Measurements from ENCODE around the gene INAFM1. TPM values are rescaled to one million over a fixed set of nuclear protein-coding genes. Genes with fewer than 3 reads are reported as not detected.

The INAFM1 gene
- 1 to 10 TPM in 4 of 5 donors, not detected in 1; 1.8 to 7.7 (median 4.5) TPM for total RNA-seq
- 10 to 100 TPM; 14.1 to 48.0 (median 18.7) TPM for polyA plus RNA-seq
- long read RNA-seq, donor 1, transcript INAFM1-201 (1 exons, 1,255 nt) = major isoform, 5 of 5 reads
- long read RNA-seq, donor 1, partial matches to known transcripts = 0 of 5 reads
- long read RNA-seq, donor 1, other reads (novel, unspliced or antisense) = 0 of 5 reads
- long read RNA-seq, donor 2, transcript INAFM1-201 (1 exons, 1,255 nt) = major isoform, 11 of 11 reads
- long read RNA-seq, donor 2, partial matches to known transcripts = 0 of 11 reads
- long read RNA-seq, donor 2, other reads (novel, unspliced or antisense) = 0 of 11 reads
- long read RNA-seq, donor 3, partial matches to known transcripts = 0 of 2 reads
- long read RNA-seq, donor 3, other reads (novel, unspliced or antisense) = 0 of 2 reads
- long read RNA-seq, donor 4, partial matches to known transcripts = 0 of 1 reads
- long read RNA-seq, donor 4, other reads (novel, unspliced or antisense) = 0 of 1 reads
- long read RNA-seq, donor 5, transcript INAFM1-201 (1 exons, 1,255 nt) = major isoform, 6 of 6 reads
- long read RNA-seq, donor 5, partial matches to known transcripts = 0 of 6 reads
- long read RNA-seq, donor 5, other reads (novel, unspliced or antisense) = 0 of 6 reads
- long read RNA-seq, donor 6, transcript INAFM1-201 (1 exons, 1,255 nt) = major isoform, 19 of 24 reads
- long read RNA-seq, donor 6, partial matches to known transcripts = 0 of 24 reads
- long read RNA-seq, donor 6, other reads (novel, unspliced or antisense) = 5 of 24 reads
- long read RNA-seq, donor 7, transcript INAFM1-201 (1 exons, 1,255 nt) = major isoform, 11 of 11 reads
- long read RNA-seq, donor 7, partial matches to known transcripts = 0 of 11 reads
- long read RNA-seq, donor 7, other reads (novel, unspliced or antisense) = 0 of 11 reads
- long read RNA-seq, donor 8, transcript INAFM1-201 (1 exons, 1,255 nt) = major isoform, 6 of 6 reads
- long read RNA-seq, donor 8, partial matches to known transcripts = 0 of 6 reads
- long read RNA-seq, donor 8, other reads (novel, unspliced or antisense) = 0 of 6 reads
- long read RNA-seq, donor 9, transcript INAFM1-201 (1 exons, 1,255 nt) = major isoform, 10 of 10 reads
- long read RNA-seq, donor 9, partial matches to known transcripts = 0 of 10 reads
- long read RNA-seq, donor 9, other reads (novel, unspliced or antisense) = 0 of 10 reads
- long read RNA-seq, donor 10, partial matches to known transcripts = 0 of 1 reads
- long read RNA-seq, donor 10, other reads (novel, unspliced or antisense) = 0 of 1 reads

GRCh38 chr19:47274071-47274890 is at the start of gene INAFM1:
INAFM1 (plus strand) TSS chr19:47274885; CDS start chr19:47274920, 35 bp downstream.
- Histone ChIP-seq H3K27me3 (no peaks in the 10 kb centered on the region), H3K9me3 (no peaks in the 10 kb centered on the region), H3K27ac (peak within 1 kb of the TSS; percentile 98 to 100 (median 100)), H3K4me1 (peaks cover 29 to 59% (median 39%) of the 10 kb centered on the region in 4 donors), H3K36me3 (peaks cover 19 to 33% (median 28%) of the 10 kb centered on the region in 4 donors), H3K4me3 (peak within 1 kb of the TSS; percentile 55 to 77 (median 70))
- 0 to 1% (median 1%) methylated on average over 10 to 70 of the region's 72 CpGs for WGBS, 5 donors
- intact Hi-C loops (cut with DNase I; ENCODE audit: low total_unique reads) = no loop called here
- TF ChIP-seq POLR2AphosphoS5 (IDR thresholded peaks at IDR 0.05) (peak in 2 of 3 donors; percentile 52 to 87), CTCF (IDR thresholded peaks at IDR 0.05) (no peak), POLR2A (IDR thresholded peaks at IDR 0.05) (peak in 1 of 4 donors; percentile 29), EP300 (IDR thresholded peaks at IDR 0.05) (no peak)
- peak; percentile 98 to 99 for DNase-seq

GRCh38 chr19:47225746-47226425 is 48.8 kb upstream of the INAFM1 start:
- no peaks in the 10 kb centered on the region for H3K27me3 ChIP-seq
- H3K4me1 ChIP-seq = peaks cover 44 to 54% (median 49%) of the 10 kb centered on the region in 4 donors
- TF ChIP-seq POLR2AphosphoS5 (IDR thresholded peaks at IDR 0.05) (peak; percentile 98 to 100 (median 100)), POLR2A (IDR thresholded peaks at IDR 0.05) (peak in 1 of 4 donors; percentile 76), CTCF (IDR thresholded peaks at IDR 0.05) (peak in 3 of 7 experiments; percentile 23 to 81 (median 38)), EP300 (IDR thresholded peaks at IDR 0.05) (no peak)
- 2 to 9% (median 3%) methylated on average over 12 to 59 of the region's 59 CpGs for WGBS, 5 donors
- H3K9me3 ChIP-seq = no peaks in the 10 kb centered on the region
- peak overlapping the region; percentile 57 to 99 (median 86) for H3K4me3 ChIP-seq
- H3K36me3 ChIP-seq = peaks cover 10 to 32% (median 23%) of the 10 kb centered on the region in 4 donors
- DNase-seq = peak; percentile 93 to 97
- intact Hi-C loops (cut with DNase I; ENCODE audit: low total_unique reads) = no loop called here
- H3K27ac ChIP-seq = peak overlapping the region; percentile 96 to 100 (median 99)

GRCh38 chr19:47226426-47227351 is 48.0 kb upstream of the INAFM1 start:
- Histone ChIP-seq H3K27ac (peak overlapping the region; percentile 96 to 100 (median 99)), H3K36me3 (peaks cover 2 to 24% (median 15%) of the 10 kb centered on the region in 4 donors), H3K27me3 (no peaks in the 10 kb centered on the region), H3K4me3 (peak overlapping the region; percentile 57 to 99 (median 86)), H3K4me1 (peaks cover 48 to 60% (median 54%) of the 10 kb centered on the region in 4 donors), H3K9me3 (no peaks in the 10 kb centered on the region)
- 2 to 8% (median 4%) methylated on average over 39 to 55 of the region's 56 CpGs for WGBS, 5 donors
- intact Hi-C loops (cut with DNase I; ENCODE audit: low total_unique reads) = no loop called here
- DNase-seq = peak; percentile 80 to 86
- TF ChIP-seq CTCF (IDR thresholded peaks at IDR 0.05) (peak in 1 of 7 experiments; percentile 15), POLR2A (IDR thresholded peaks at IDR 0.05) (peak in 2 of 4 donors; percentile 4 to 21), POLR2AphosphoS5 (IDR thresholded peaks at IDR 0.05) (peak; percentile 67 to 88 (median 75)), EP300 (IDR thresholded peaks at IDR 0.05) (no peak)

Measured in stomach (tissue), 19 donors.